Measurements from ENCODE around the gene C1orf105.

GRCh38 chr1:172400722-172401105, 19.8 kb upstream of the C1orf105 start:
- TF ChIP-seq CTCF (conservative IDR thresholded peaks at IDR 0.05; ENCODE audit: low read depth in 2 of 2), result no peak
- TF ChIP-seq POLR2AphosphoS5 (IDR thresholded peaks at IDR 0.05; ENCODE audit: low read depth), result no peak
- no peak for TF ChIP-seq CREB1 (CRISPR knock-in tag; IDR thresholded peaks at IDR 0.05; ENCODE audit: low read depth)
- TF ChIP-seq EZH2 (IDR thresholded peaks at IDR 0.05; ENCODE audit: low read depth, unreplicated experiment), result no peak
